HuH-7 (cell line): ENCODE results near the gene ZP1.
A peak's percentile ranks its signal among the peaks of the same experiment; 100 is the strongest.

Experiments
- DNase-seq: peaks from one replicate; pipeline ENCODE4 v3.0.0; 2011; ENCODE audit warnings: low spot score

ZP1 gene

DNA sequence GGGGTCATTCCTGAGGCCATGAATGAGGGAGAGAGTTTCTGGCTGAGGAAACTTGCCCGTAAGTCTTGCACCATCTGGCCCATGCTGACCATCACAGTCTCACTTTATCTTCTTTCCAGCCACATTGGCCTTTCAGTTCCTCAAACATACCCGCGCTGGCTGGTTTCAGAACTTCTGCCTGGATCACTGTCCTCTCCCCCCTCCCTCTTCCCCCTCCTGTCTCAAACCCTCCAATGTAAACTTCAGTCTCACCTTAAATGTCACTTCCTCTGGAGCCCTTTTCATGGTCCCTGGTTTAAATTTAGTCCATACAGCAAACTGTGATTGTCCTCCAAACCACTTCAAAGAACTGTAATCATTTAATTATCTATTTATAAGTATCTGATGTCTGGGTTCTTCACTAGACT lies 42.9 kb downstream of the ZP1 start:
- DNase-seq: no peak

DNA sequence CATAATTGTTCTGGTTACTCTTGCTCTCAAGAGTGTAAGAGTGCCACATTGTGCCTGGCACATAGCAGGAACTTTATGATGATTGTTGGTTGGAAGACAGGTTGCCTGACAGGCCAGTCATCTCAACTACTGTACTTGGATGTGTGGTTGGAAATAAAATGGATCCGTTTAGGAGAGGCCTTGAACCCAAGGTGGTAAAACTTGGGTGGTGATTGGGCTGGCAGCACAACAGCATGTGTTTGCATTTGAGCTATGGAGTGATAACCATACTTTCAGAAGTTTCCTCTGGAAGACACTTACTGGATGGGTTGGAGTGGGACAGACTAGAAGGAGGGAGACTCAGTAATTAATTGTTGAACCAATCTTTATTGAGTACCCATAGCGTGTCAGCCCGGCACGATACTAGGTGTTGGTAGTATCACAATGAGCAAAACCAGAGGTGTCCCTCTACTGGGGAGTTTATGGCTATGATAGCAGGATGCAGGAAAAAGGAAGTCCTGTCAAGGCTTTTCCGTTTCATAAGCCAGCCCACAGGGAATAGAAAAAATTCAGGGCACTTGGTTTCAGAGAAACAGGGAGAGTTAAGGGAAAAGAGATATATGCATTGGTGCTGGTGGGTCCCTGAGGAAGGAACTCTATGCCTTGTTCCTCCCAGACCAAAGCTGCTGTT lies 43.5 kb downstream of the ZP1 start:
- no peak for DNase-seq

DNA sequence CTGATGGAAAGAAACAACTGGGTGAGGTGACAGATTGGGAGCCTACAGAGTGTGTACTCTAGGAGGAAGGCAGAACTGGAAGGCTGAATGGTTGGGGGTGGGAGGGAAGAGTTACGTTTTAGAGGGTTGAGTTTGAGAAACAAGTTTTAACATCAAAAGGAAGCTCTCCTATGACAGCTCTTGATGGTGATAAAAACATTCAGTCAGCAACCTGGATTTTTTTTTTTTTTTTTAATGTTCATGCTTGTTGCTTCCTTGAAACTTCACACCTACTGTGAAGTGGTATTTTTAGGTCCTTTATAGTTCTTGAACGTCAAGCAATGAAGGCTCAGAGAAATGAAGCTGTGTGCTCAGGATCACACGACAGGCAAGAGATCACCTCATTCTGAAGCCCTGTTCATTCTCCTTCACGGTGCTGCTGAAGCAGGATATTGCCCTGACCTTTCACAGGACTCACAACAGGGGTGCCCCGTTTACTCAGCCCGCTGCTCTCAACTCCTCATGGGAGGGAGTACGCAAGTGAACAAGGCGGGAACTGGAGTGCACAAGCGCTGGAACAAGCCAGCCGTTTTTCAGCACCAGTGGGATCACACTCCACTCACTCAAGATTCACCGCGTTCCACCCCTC lies 45.0 kb downstream of the ZP1 start:
- DNase-seq: no peak

DNA sequence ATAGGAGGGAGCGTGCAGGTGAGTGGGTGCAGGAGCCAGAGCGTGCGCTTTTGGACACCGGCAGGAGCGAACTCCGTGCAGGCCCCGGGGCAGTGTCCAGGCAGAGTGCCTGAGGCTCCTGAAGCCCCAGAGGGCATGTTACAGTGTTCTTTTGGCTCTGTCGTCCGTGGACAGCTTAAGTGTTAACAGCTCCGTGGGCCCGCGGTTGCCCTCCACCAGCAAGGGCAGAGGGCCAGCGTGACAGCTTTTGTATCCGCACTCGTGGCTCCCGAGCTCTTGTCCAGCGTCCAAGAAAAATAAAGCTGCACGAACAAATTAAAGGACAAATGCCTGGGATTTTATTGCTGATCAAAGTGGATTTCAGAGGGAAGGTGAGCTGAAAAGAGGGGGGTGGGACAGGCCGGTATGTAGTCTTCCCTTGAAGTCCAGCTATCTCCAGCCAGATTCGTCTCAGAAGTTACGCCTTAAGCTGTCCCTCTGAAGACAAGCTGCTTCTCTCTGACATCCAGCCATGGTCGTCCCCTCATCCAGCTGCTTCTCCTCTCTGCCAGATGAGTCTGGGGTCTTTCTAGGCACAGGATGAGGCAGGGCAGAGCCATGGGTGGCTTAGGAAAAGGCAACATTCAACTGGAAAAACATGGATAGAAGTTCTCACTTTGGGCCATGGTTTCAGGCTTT lies 45.6 kb downstream of the ZP1 start:
- DNase-seq: no peak

DNA sequence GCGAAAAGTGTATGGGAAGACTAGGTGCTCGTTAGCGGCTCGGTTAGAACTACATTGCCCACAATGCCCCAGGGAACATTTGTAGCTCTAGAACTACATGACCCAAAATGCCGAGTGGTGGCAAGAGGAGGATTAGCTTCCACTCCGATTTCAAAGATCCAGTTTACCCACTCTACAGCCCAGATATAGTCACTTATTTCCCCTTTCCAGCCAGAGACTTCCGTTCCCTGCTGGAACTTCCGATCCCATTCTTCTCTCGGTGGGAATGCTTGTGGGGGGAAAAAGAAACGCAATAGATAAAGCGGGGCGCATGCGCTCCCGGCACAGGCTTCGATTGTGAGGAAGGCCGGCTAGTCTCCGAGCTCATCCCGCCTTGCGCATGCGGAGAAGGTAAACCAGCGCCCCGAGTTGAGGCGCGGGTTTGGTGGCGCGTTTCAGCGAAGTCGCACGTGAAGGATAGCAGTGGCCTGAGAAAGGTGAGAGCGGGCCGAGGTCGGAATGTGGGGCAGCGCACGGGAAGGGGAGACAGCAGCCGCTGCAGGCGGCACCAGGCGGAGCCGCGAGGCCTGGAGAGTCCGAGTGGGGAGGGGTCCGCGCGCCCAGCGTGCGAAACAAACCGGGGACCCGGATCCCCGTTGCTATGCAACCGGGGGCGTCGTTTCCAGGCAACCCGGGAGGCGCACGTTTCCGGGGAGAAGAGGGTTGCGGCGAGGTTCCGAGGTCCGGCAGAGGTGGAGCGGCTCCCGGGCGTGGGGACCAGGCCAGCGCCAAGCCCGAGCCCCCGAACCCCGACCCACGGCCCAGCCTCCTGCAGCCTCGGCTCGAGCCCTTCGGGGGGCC lies 46.7 kb downstream of the ZP1 start, which contains the start of gene TMEM109:
Gene TMEM109 (plus strand): TSS at position 366 of the 840 bp plus-strand sequence. CDS start 5,536 bp downstream, outside the sequence.
- DNase-seq: peak; percentile 100

DNA sequence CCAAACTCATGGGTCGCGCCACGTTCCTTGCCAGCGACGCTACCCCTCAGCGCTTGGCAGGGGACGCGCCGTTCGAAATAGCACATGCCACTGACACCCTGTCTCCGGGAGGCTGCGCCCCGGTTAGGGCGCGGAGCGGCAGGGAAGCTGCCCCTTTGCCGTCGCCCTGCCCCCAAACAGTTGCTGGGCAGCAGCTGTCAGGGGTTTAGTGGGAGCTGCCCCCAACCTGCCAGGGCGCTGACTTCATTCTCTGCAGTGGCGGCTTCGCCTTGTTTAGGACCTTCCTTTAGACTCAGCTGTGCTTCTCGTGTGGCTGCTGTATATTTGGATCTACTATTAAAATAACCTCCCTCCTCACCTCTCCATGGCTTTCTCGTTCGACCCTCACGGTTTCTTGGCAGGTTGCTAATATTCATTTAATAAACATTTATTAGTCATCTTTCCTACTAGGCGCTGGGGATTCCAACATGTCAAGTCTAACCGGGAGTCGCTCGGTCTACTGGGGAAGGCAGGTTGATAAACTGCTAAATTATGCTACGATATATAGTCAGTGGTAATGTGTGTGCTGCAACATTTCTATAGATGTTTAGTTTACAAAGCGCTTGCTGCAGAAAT lies 47.4 kb downstream of the ZP1 start:
- DNase-seq: no peak

DNA sequence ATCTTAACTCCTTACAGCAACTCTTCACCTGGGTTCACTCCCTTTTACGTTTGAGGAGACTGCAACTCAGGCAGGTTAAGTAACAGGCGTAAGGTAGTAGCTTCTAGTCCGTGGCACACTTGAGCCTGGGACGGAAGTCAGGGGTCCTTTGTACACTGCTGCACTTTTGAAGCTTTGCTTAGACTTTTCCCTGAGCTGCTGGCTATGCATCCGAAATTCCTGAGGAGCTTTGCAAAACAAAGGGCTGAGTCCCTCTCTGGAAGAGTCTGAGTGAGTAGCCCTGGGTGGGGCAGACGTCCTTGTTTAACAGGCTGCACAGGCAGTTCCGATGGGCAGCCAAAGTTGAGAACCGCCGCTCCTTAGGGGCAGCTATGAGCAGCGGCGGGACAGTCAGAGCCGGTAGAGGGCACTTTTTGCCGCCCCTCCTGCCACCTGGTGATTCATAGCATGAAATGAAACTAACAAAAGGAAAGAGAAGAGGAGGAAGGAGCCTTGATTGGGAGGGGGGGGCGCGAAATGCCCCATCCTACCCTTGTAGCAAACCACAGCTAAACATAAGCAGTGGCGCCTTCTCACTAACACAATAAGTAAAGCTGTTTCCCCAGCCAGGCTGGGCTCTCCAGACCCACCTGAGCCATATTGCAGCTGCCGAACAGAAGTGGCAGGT lies 48.0 kb downstream of the ZP1 start:
- DNase-seq: no peak

DNA sequence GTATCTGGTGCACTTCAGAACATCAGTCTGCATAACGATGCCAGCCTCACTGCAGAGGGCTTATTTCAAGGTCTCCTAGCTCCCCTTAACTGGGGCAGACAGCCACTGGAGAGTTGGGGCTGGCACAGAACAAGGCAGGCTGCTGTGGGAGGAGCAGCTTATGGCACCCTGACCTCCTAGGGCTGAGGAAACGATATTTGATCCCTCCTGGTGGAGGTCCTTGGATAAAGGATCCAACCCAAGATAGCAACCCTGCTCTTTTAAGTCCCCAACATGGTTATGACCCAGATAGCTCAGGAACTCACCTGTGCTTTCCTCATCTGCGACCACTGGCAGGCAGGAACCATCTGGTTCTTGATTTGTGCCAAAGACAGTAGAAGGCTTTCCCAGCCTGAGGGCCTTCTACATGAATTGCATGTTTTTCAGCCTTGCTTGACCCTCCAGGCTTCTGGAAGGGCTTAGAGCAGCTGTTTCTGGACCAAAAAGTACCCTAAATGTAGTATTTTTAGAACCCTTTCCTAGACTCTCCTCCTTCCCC lies 49.4 kb downstream of the ZP1 start:
- no peak for DNase-seq

DNA sequence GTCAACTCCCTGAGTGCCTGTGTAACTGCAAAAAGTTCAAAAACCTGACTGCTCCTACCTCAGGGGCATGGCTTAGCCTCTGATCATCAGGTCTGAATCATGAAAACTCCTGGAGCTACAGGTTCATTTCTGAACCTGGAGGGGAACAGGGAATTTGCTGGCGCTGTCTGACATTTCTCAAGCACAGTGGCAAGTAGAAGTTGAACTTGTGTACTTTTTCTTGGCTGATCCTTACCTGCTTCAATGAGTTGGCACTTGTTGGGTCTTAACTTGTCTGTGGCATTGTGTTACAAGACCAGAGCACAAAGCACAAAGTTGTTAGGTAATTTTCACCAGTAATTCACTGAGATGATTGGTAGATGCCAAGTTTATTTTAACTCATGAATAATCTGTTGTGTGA lies 49.9 kb downstream of the ZP1 start:
- no peak for DNase-seq

DNA sequence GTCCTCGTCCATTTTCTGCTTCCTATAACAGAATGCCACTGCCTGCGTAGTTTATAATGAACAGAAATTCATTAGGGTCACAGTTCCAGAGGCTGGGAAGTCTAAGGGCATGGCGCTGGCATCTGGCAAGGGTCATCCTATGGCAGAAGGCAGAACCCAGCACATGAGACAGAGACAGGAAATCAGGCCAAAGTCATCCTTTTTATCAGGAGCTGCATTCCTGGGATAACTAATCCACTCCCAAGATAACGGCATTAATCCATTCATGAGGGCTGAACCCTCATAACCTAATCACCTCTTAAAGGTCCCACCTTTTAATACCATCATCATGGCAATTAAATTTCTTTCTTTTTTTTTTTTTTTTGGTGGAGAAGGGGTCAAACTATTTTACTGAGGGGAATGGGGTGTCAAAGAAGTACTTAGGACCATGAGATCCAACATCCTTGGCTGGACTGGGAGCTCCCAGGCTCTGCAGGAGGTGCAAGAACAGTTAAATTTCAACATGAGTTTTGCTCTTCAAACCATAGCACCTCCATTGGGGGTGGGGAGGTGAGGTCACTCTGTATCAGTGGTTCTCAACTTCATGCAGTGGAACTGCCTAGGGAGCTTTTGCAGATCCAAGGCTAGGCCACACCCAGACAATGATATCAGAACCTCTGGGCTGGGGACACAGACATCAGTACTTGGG lies 51.1 kb downstream of the ZP1 start:
- no peak for DNase-seq

DNA sequence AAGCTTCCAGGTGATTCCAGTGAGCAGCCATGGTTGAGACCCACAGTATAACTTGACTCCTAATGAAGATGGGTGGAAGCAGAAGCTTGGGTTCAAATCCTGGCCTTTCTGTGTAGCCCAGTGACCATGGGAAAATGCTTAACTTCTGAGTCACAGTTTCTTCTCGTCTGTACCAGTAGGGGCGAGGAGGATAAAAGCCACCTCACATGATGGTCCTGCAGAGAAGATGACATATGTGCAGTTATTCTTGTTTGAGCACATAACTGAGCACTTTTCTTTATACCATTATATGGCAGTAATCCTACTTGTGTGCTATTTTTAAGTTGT lies 51.6 kb downstream of the ZP1 start:
- no peak for DNase-seq

DNA sequence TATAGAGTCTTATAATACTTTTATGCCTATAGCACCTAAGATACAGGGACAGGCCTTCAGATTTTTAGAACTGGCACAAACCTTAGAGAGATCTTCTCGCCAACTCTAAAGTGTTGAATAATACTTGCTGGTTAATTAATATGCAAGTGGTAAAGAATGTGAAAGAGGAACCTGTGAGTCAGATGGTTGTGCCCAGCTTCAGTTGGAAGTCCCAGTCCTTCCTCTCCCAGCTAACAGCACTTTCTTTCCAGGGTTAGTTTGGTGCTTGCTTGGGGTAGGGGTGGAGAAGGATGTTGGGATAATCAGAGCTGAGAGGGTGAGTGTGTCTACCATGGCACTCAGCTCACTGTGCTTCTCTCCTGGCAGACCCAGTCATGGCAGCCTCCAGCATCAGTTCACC lies 52.0 kb downstream of the ZP1 start:
- no peak for DNase-seq

DNA sequence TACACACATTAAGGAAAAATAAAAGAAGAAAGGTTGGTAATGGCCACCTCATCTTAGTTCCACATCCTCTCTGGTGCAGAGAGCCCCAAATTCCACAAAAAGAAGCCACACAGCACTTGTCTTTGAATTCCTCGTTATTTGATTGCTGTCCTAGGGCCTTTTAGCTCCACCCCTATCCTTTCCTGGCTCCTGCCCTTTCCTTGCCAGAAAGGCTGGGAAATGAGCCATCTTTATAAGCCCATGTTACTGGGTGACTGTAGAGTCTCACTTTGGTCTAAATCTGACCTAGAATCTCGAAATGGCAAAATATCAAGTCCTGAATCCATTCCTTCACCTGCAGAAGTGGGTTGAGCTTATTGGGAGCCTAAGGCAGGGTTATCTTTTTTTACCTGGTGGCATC lies 52.6 kb downstream of the ZP1 start:
- no peak for DNase-seq

DNA sequence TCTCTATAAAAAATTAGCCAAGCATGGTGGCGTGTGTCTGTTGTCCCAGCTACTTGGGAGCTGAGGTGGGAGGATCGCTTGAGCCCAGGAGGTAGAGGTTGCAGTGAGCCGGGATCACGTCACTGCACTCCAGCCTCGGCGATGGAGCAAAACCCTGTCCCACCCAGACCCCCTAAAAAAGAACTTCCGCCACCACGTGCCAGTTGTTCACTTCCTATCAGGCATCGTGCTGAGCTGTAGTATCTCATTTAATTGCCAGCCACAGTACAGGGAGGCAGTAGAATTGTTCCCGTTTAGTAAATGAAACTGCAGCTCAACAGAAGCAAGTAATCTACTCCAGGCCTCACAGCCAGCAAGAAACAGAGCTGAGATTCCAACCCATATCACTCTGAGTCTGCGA lies 53.9 kb downstream of the ZP1 start:
- DNase-seq: no peak

DNA sequence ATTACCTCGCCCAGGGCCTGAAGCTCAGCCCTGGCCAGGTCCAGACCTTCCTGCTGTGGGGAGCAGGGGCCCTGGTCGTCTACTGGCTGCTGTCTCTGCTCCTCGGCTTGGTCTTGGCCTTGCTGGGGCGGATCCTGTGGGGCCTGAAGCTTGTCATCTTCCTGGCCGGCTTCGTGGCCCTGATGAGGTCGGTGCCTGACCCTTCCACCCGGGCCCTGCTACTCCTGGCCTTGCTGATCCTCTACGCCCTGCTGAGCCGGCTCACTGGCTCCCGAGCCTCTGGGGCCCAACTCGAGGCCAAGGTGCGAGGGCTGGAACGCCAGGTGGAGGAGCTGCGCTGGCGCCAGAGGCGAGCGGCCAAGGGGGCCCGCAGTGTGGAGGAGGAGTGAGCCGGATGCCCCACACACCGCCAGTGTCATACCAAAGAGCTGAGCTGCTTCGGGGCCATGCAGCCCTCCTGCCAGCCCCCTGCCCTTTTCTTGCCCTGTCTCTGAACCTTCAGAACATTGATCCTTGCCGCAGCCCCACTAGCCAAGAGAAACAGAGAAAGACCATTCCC lies 54.5 kb downstream of the ZP1 start:
- DNase-seq: no peak

DNA sequence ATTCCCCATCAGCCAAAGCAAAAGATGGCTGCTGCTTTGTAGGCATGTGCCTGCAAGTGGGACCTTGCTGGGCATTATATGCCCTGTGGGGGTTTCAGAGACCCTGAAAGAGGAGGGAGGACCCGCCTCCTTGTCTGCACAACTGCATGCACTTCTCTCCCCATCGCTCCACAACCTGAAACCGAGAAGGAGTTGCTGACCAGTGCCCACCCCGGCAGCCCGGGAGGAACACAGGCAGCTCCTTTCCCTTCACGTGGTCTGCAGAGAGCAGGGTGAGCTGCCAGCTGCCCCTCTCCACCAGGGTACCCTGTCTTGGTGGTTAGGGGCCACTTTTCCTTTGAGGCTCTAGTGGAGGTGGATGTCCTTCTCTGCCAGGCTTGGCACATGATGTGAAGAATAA lies 55.6 kb downstream of the ZP1 start:
- no peak for DNase-seq

DNA sequence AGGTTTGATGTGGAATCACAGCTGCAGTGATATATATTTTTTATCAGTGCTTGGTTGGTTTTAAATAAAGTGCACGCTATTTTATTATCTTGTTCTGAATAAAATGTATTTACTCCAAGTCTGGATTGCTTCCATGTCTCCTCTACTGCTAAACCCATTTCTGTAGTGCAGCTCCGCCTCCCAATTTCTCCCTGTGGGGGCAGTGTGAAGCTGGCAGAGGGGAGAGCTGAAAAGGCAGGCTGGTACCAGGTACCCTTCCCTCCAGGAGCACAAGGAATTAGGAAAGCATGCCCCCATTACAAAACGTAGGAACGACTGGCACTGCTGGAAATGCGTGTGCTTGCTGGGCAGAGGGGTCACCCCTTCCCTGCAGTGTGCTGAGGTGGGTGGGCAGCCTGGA lies 56.0 kb downstream of the ZP1 start:
- no peak for DNase-seq

DNA sequence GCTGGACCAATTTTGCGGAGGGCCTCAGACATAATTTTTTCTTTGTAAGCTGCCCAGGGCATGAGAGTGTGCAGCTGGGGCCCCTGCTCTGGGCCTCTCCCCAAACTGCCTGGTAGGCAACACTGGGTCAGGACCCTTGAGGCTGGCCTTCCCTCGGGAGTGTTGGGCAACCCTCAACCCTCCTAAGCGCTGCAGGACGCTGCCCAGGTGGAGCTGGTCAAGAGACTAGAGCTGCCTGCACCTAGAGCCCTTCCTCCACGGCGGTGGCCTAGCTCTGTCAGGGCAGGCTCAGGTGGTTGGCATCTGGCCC lies 56.4 kb downstream of the ZP1 start:
- no peak for DNase-seq

DNA sequence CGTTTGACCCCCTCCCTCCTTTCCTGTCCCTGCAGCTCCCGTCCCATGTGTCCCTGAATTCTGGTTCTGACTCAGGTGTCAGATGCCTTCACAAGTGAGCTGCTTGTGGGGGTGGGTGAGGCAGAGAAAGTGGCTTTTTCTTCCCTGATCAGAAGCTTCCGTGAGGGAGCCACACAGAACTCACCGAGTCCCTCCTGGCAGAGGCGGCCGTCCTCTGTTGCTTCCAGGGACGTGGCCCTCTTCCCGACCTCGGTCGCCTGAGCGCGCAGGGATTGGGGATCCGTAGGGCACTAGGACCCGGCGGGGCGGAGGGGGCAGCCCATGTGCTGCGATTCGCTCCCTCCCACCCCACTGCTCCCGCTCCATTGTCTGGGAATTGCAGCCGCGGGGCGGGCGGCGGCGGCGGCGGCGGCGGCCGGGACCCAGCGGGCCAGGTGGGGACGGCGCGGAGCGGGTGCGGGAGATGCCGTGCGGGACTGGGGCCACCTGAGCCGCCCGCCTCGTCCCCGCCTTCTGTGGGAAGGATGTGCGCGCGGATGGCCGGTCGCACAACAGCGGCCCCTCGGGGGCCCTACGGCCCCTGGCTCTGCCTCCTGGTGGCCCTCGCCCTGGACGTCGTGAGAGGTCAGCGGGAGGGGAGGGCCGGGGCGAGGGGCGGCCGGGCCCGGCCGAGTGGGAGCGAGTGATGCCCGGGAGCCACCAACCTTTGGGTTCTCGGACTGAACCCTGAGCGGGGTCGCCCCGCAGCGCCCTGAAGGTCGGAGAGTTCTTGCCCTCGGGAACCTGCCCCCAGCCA lies 57.0 kb downstream of the ZP1 start, which contains the start of gene TMEM132A:
Gene TMEM132A (plus strand): TSS at position 351 of the 796 bp plus-strand sequence. CDS start 174 bp downstream, at position 525.
- peak; percentile 100 for DNase-seq
